Measurements from ENCODE around the gene PSTPIP2.
"Not testable (repeated sequence)": the region's sequence is repeated elsewhere in the genome, so short reads cannot be mapped to it uniquely, and the experiment has no call there.

Gene PSTPIP2

GRCh38 chr18:45976974-45977373 lies 95.1 kb downstream of the PSTPIP2 start:
- no peak for DNase-seq (ENCODE audit: low read depth)
- H3K4me3 ChIP-seq (ENCODE audit: low read depth, low read length) = no peak overlapping the region
- TF ChIP-seq CTCF (IDR thresholded peaks at IDR 0.05; ENCODE audit: low read depth, low read length, missing control alignments) = no peak

GRCh38 chr18:45976566-45976965 lies 95.5 kb downstream of the PSTPIP2 start:
- no peak for DNase-seq (ENCODE audit: low read depth)
- TF ChIP-seq CTCF (IDR thresholded peaks at IDR 0.05; ENCODE audit: low read depth, low read length, missing control alignments) = no peak
- H3K4me3 ChIP-seq (ENCODE audit: low read depth, low read length) = no peak overlapping the region

GRCh38 chr18:45974088-45974536 lies 97.9 kb downstream of the PSTPIP2 start:
- H3K4me3 ChIP-seq (ENCODE audit: low read depth, low read length) = no peak overlapping the region
- DNase-seq (ENCODE audit: low read depth) = peak; percentile 26
- TF ChIP-seq CTCF (IDR thresholded peaks at IDR 0.05; ENCODE audit: low read depth, low read length, missing control alignments) = peak; percentile 64

GRCh38 chr18:45967007-45967706 lies 104.9 kb downstream of the PSTPIP2 start, which contains the start of gene EPG5:
TSS of gene EPG5 (minus strand) at chr18:45967329. CDS start at chr18:45967239, 90 bp downstream.
- H3K4me3 ChIP-seq (ENCODE audit: low read depth, low read length) = peak within 1 kb of the TSS; percentile 77
- TF ChIP-seq CTCF (IDR thresholded peaks at IDR 0.05; ENCODE audit: low read depth, low read length, missing control alignments) = no peak
- DNase-seq (ENCODE audit: low read depth) = peak; percentile 89

- not testable (repeated sequence) for DNase-seq (ENCODE audit: low read depth); H3K4me3 ChIP-seq (ENCODE audit: low read depth, low read length)
Measured at GRCh38 chr18:45964913-45965312, 107.1 kb downstream of the PSTPIP2 start.

GRCh38 chr18:45962866-45963265 lies 109.2 kb downstream of the PSTPIP2 start:
- H3K4me3 ChIP-seq (ENCODE audit: low read depth, low read length) = no peak overlapping the region
- DNase-seq (ENCODE audit: low read depth) = no peak
- TF ChIP-seq CTCF (IDR thresholded peaks at IDR 0.05; ENCODE audit: low read depth, low read length, missing control alignments) = no peak

- TF ChIP-seq CTCF (IDR thresholded peaks at IDR 0.05; ENCODE audit: low read depth, low read length, missing control alignments) = no peak
- H3K4me3 ChIP-seq (ENCODE audit: low read depth, low read length) = no peak overlapping the region
- no peak for DNase-seq (ENCODE audit: low read depth)
Measured at GRCh38 chr18:45962461-45962860, 109.6 kb downstream of the PSTPIP2 start.

- DNase-seq (ENCODE audit: low read depth); H3K4me3 ChIP-seq (ENCODE audit: low read depth, low read length): not testable (repeated sequence)
Measured at GRCh38 chr18:45959484-45959883, 112.6 kb downstream of the PSTPIP2 start.

Data from GM12864 (cell line).